ENCODE measurements around the gene FNTB. TPM values are rescaled to one million over a fixed set of nuclear protein-coding genes. Genes with fewer than 3 reads are reported as not detected.

FNTB gene
- total RNA-seq, 1 experiment from 2014 or later, result 35.3 TPM

- intact Hi-C loops (cut with micrococcal nuclease; ENCODE audit: unreplicated experiment), result no loop called here
- Histone ChIP-seq H3K9me2 (ENCODE audit: insufficient read depth) (no peaks in the 10 kb centered on the region), H2AFZ (no peak overlapping the region), H3K9me3 (ENCODE audit: insufficient read depth, low read depth) (no peaks in the 10 kb centered on the region), H3K27me3 (ENCODE audit: insufficient read depth, low read depth) (no peaks in the 10 kb centered on the region), H3K27ac (no peak overlapping the region), H4K20me1 (ENCODE audit: insufficient read depth) (no peaks in the 10 kb centered on the region), H3K4me2 (no peak overlapping the region), H3F3A (ENCODE audit: insufficient read depth, low read depth) (peaks cover 5% of the 10 kb centered on the region; the same call in 1 of the 2 replicates), H3K79me2 (ENCODE audit: low read depth) (no peaks in the 10 kb centered on the region), H3K4me3 (no peak overlapping the region), H3K4me1 (replicated peaks; ENCODE audit: insufficient read depth) (no peaks in the 10 kb centered on the region), H3K36me3 (ENCODE audit: low read depth) (peaks cover 24% of the 10 kb centered on the region)
- ChIA-PET CTCF (interaction anchor here (0.5 kb wide), 1 partner anchor 35 kb away, joined by 8 read pairs; no protein-coding TSS in a partner anchor), POLR2A (ENCODE audit: unreplicated experiment) (no interaction called here)
- no TSS peak for BruUV-seq (replicated peaks)
- no peak for TF ChIP-seq CTCF (conservative IDR thresholded peaks at IDR 0.05)
- TF ChIP-seq EZH2 (IDR thresholded peaks at IDR 0.05; ENCODE audit: low read depth), result no peak
- no peak for DNase-seq
Measured at GRCh38 chr14:65033181-65033580, 46.5 kb downstream of the FNTB start.

- no peak overlapping the region for H2AFZ ChIP-seq
- CTCF ChIA-PET, result no interaction called here
- H4K20me1 ChIP-seq (ENCODE audit: insufficient read depth), result no peaks in the 10 kb centered on the region
- no peaks in the 10 kb centered on the region for H3K4me1 ChIP-seq (replicated peaks; ENCODE audit: insufficient read depth)
- no TSS peak for BruUV-seq (replicated peaks)
- no peak overlapping the region for H3K4me3 ChIP-seq
- H3K79me2 ChIP-seq (ENCODE audit: low read depth), result no peaks in the 10 kb centered on the region
- H3K9me2 ChIP-seq (ENCODE audit: insufficient read depth), result no peaks in the 10 kb centered on the region
- H3K36me3 ChIP-seq (ENCODE audit: low read depth), result peaks cover 16% of the 10 kb centered on the region
- H3F3A ChIP-seq (ENCODE audit: insufficient read depth, low read depth), result peaks cover 5% of the 10 kb centered on the region; the same call in 1 of the 2 replicates
- no peaks in the 10 kb centered on the region for H3K27me3 ChIP-seq (ENCODE audit: insufficient read depth, low read depth)
- no peak for TF ChIP-seq EZH2 (IDR thresholded peaks at IDR 0.05; ENCODE audit: low read depth)
- no peak for TF ChIP-seq CTCF (conservative IDR thresholded peaks at IDR 0.05)
- no peaks in the 10 kb centered on the region for H3K9me3 ChIP-seq (ENCODE audit: insufficient read depth, low read depth)
- no peak overlapping the region for H3K4me2 ChIP-seq
- no peak for DNase-seq
- no peak overlapping the region for H3K27ac ChIP-seq
- POLR2A ChIA-PET (ENCODE audit: unreplicated experiment), result interaction anchor here (0.7 kb wide), 1 partner anchor 68 kb away, joined by 3 read pairs; no protein-coding TSS in a partner anchor
- intact Hi-C loops (cut with micrococcal nuclease; ENCODE audit: unreplicated experiment), result no loop called here
Measured at GRCh38 chr14:65034021-65034420, 47.3 kb downstream of the FNTB start.

- Histone ChIP-seq H2AFZ (no peak overlapping the region), H3F3A (ENCODE audit: insufficient read depth, low read depth) (peaks cover 5% of the 10 kb centered on the region; the same call in 1 of the 2 replicates), H3K79me2 (ENCODE audit: low read depth) (no peaks in the 10 kb centered on the region), H3K27me3 (ENCODE audit: insufficient read depth, low read depth) (no peaks in the 10 kb centered on the region), H3K4me3 (no peak overlapping the region), H3K4me1 (replicated peaks; ENCODE audit: insufficient read depth) (no peaks in the 10 kb centered on the region), H3K36me3 (ENCODE audit: low read depth) (peaks cover 13% of the 10 kb centered on the region; the same call in 1 of the 2 replicates), H3K27ac (no peak overlapping the region), H3K9me3 (ENCODE audit: insufficient read depth, low read depth) (no peaks in the 10 kb centered on the region), H4K20me1 (ENCODE audit: insufficient read depth) (no peaks in the 10 kb centered on the region; the same call in 1 of the 2 replicates), H3K9me2 (ENCODE audit: insufficient read depth) (no peaks in the 10 kb centered on the region), H3K4me2 (no peak overlapping the region)
- no peak for DNase-seq
- intact Hi-C loops (cut with micrococcal nuclease; ENCODE audit: unreplicated experiment), result no loop called here
- CTCF ChIA-PET, result interaction anchor here (0.6 kb wide), 1 partner anchor 51 kb away, joined by 4 read pairs; no protein-coding TSS in a partner anchor
- BruUV-seq (replicated peaks), result no TSS peak
- no peak for TF ChIP-seq EZH2 (IDR thresholded peaks at IDR 0.05; ENCODE audit: low read depth)
- no peak for TF ChIP-seq CTCF (conservative IDR thresholded peaks at IDR 0.05)
- POLR2A ChIA-PET (ENCODE audit: unreplicated experiment), result interaction anchor here (0.6 kb wide), 1 partner anchor 146 kb away, joined by 4 read pairs; no protein-coding TSS in a partner anchor
Measured at GRCh38 chr14:65035049-65035448, 48.4 kb downstream of the FNTB start.

All from PC-9 (cell line).